ENCODE data around the gene CDHR4.

- no peak for TF ChIP-seq CTCF (IDR thresholded peaks at IDR 0.05)
- TF ChIP-seq EZH2 (IDR thresholded peaks at IDR 0.05): no peak
These were observed 13.1 kb downstream of the CDHR4 start, which contains the start of gene IP6K1 for GRCh38 chr3:49786357-49787181.
